MM.1S (cell line): Measurements from ENCODE around the gene DNTT.

Experiments
- CTCF ChIP-seq: fragments of 300-600 bp; sonication (generic); IDR thresholded peaks from 2 replicates; pipeline ENCODE4 v1.5.1; 2016; ENCODE audit warnings: antibody characterized with exemption, low read length, mixed read lengths
- EZH2 ChIP-seq: fragments of 300-600 bp; sonication (generic); optimal IDR thresholded peaks from 2 replicates; pipeline ENCODE3; 2017; ENCODE audit warnings: low read depth, mild to moderate bottlenecking, antibody characterized with exemption, low read length, mixed read lengths

- TF ChIP-seq CTCF, result no peak
- no peak for TF ChIP-seq EZH2
Observed at GRCh38 chr10:96387161-96387560, 82.9 kb downstream of the DNTT start.
